Thyroid gland (tissue), 4 donors: ENCODE data around the gene CCNQ.

ENCODE experiments used
- CTCF ChIP-seq, 6 experiments: fragments of 200-600 bp in 3 of 6; fragments of 450-650 bp in 3 of 6; sonication (generic) in 3 of 6; IDR thresholded peaks; one replicate each; pipeline ENCODE4 v1.5.1; 2016 to 2019; ENCODE audit warnings: antibody characterized with exemption in 6 of 6, mild to moderate bottlenecking in 2 of 6, inconsistent platforms in 1 of 6, moderate library complexity in 1 of 6
- POLR2A ChIP-seq, 2 donors: fragments of 450-650 bp; IDR thresholded peaks; one replicate each; pipeline ENCODE4 v1.6.1; 2017; ENCODE audit warnings: antibody characterized with exemption in 2 of 2, mild to moderate bottlenecking in 2 of 2, moderate library complexity in 1 of 2

DNA sequence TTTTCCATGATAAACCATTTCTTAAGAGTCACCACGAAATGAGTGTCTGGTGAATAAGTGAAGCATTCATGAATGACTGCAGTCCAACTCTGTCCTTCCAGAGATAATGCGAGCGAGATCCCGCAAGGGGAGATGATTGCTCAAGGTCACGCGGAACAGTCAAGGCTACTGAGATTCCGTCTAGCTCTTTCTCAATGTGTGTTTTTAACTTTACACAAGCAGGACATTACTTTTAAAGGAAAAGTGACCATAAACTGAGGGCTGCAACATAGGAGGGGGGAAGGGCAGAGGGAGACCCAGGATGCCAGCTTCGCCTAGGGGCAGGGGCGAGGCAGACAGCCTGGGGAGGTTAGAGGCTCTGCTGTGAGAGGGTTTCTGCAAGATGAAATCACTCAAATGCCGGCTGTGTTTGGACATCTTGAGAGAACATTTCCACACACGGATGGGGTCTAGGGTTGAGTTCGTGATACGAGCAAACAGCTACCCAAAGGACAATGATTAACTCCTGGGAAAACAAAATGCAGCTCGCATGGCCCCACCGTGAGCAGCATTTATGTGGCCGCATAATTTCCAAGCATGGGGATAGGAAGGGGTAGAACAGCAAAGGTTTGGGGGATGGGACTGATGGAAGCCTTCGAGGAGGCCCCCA, 23.8 kb upstream of the CCNQ start:
- no peak for TF ChIP-seq CTCF (IDR thresholded peaks at IDR 0.05)
- TF ChIP-seq POLR2A (IDR thresholded peaks at IDR 0.05) = no peak
